GM19468 (cell line): ENCODE data around the gene XDH.

ENCODE experiments used
- ATAC-seq: cut with Tn5 transposase; IDR thresholded peaks from one replicate; pipeline ENCODE4 v1.9.1; 2021; ENCODE audit warnings: mild to moderate bottlenecking, moderate library complexity, moderate number of reproducible peaks; ENCODE audit not compliant: unreplicated experiment; ENCODE audit errors: extremely low read depth

The XDH gene

DNA sequence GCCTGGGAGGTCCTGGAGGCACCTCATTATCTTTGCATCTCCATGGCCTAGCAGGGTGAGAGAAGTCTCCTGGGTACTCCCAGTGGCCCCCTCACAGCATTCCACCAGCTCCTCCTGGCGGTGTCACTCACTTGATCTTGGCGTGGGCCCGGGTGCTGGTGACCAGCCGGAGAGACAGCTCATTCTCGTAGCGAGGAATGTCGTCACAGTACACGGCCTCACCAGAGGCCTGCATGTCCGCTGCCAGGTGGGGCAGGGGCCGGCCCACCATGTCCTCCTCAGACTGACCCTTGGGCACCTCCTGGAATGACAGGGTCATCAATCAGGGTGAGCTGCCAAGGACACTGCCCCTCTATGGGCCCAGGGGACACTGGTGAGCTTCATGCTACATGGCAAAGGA lies 42.4 kb downstream of the XDH start:
- ATAC-seq, result no peak

DNA sequence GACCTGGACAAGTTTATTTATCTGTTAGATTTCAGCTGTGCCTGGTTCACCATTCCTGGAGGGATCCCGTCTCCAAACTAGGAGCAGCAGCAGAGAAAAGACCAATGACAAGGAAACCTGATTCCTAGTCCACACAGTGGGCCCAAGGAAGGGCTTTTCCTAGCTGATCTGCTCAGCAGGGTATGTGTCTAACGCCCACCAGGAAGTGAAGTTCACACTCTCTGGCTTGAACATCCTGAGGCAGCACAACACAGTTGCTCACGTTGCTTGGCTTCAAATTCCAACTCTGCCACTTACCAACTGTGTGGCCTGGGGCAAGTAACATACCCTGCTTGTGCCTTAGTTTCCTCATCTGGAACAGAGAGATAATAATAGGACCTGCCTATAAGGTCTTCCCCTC lies 42.9 kb downstream of the XDH start:
- ATAC-seq, result no peak

DNA sequence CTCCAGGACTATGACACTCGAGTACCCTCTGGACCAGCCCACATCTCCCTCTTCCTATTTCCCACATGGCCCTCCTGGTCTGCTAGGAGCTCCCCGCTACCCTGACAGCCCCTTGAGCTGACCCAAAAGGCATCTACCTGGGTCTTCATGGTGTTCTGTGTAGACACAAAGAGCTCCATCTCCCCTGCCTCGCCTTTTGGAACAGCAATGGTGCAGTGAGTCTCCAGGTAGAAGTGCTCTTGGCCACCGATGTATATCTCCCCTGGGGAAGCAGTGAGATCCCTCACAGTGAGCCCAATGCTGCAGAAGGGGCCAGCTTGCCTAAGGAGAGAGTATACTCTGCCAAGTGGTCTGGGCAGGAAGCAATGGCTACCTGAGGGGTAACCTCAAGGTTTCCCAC lies 47.8 kb downstream of the XDH start:
- no peak for ATAC-seq

DNA sequence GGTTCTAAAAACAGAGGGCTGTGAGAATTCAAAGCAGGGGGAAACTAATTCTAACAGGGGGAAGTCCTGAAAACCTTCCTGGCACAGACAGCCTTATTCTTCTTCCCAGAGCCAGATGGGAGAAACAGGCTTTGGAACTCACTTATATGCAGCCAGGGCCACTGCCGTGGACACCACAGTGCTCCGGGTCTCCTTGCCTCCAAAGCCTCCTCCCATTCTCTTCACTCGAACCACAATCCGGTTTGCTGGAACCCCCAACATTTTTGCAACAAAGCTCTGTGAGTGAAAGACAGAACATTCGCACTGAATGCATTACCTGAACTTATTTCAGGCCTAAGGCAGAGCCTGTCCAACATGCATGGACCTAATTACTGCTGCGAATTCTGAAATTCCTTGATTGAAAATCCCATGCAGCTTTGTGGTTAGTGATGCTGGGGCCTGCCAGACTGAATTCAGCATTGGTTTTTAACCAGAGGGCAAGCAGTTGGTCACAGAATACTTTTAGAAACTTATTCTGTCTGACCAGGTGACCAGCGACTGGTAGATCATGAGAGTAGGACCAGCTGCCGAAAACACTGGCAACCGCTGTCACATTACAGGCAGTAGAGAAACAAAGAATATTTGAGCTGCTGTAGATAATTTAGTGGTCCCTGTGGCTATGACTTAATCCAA lies 48.6 kb downstream of the XDH start:
- no peak for ATAC-seq

DNA sequence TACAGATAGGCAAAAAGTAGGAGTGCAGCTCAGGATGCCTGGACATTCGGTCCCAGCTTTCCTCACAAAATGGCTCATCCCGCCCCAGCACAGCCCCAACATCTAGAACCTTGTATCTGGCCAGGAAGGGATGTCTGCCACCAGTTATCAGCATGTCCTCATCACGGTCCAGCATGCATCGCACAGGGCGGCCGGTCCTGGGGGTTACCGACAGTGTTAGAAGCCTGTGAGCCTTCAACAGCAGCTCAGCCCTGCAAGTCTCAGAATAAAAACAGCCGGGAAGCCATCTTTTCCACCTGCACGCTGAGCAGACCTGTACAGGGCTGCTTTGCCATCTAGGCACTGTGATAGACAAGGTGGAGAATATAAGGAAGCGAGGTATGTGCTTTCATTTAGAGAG lies 49.2 kb downstream of the XDH start:
- ATAC-seq, result no peak

DNA sequence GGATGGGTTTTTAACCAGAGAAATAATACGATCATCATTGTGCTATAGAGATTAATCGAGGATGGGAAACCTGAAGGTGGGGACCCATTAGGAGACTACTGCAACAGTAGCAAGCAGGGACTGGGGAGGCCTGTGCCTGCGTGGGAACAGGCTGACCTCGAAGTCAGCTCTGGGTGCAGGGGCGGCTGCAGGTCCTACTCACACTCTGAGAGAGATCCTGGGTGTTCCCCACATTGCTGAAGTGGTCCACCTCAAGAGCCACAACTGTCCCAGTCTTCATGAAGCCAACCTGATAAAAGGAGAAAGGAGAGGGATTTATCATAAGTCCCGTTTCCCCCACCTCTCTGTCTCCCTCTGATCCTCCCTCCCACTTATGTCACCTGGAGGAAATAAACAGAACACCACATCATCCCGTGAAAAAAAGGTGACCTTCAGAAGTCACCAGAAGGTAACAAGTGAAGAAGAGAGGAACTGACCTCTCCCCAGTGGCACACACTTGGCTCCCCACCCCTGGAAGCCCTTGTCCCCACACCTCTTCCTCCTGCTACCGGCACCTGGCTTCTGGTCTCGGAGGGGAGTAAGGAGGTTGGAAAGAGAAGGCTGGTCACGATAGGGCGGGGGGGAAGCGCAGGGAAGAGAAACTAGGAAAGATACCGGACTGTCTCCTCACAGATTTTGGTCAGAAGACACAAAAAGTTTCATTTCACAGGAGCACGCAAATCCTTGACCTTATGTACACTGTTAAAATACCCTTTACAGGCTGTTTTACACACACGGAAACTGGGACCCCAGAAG lies 50.4 kb downstream of the XDH start:
- ATAC-seq, result no peak

DNA sequence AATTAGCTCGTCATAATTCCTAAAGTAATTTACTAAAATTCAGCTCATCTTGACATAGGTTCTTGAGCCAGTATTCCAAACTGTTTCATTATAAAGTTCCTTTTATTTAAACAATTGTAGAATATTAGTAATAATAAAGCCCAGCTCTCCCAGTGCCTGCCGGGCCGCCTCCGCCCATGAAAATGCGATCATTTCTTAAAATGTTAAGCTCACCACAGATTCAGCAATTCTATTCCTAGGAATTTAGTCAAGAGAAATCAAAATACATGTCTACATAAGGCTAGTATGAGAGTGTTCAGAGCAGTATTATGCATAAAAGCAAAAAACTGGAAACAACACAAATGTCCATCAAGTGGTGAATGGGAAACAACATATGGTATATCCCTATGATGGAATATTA lies 52.0 kb downstream of the XDH start:
- ATAC-seq, result no peak

DNA sequence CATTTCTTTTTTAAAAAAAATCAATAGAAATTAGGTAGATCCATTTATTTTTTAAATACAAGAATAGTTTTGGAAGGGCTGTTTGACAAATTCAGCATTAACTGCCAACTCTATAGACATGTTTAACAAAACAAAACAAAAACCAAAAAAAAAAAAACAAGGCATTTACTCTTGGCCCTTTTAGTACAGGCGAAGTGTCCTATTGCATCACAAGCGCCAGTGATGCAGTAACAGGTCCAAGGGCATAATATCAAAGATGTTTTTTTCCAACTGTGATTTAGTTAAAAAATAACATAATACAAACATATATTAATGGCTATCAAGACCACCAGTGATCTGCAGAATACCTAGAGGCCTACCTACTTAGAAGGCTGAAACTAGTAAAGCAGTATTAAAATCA lies 55.3 kb downstream of the XDH start:
- no peak for ATAC-seq

DNA sequence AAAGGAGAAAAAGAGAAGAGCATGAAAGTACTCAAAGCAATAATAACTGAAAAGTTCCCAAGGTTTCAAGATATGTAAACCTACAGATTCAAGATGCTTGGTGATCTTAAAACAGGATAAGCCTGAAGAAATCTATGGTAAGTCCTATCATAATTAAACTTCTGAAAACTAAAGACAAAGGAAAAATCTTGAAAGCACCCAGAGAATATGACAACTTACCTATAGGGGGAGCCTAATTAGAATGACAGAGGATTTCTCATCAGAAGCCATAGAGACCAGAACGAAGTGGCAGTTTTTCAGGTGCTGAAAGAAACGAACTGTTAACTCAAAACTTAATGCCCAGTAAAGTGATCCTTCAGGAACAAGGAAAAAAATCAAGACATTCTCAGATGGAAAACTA lies 59.7 kb downstream of the XDH start:
- no peak for ATAC-seq

DNA sequence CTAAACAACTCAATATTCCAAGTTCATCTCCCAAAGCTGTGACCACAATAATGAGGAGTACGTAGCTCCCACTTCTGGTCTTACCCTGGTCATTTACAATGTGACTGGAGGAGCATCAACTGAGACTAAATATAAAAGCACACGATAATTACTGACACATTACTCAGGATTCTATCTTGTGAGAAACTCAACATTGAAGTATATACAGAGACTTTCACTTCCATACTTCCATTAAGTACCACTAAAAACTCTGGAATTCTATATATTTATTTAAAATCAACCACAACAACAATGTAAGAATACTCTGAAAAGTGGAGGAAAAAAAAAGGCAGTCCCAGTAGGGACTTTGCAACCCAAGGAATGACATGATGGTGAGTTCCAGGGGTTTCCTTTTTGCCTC lies 61.4 kb downstream of the XDH start:
- ATAC-seq, result no peak

DNA sequence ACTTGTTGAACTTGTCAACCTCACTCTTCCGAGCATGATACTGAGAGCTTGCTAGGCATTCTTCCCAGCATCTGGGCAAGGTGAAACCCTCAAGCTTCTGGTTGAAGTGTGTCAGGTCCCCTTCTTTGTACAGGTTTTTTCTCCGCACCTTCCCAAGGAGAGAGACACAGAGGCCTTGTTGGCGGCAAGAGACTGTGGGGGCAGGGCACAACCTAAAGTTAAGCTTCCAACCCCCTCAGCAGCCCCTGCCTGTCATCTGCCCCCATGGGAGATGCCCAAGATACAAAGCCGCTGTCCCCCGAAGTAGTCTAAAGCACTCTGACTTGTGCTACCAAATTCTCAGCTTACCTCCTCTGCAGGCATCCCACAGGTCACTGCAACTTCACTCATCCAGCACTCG lies 64.9 kb downstream of the XDH start:
- ATAC-seq, result no peak

DNA sequence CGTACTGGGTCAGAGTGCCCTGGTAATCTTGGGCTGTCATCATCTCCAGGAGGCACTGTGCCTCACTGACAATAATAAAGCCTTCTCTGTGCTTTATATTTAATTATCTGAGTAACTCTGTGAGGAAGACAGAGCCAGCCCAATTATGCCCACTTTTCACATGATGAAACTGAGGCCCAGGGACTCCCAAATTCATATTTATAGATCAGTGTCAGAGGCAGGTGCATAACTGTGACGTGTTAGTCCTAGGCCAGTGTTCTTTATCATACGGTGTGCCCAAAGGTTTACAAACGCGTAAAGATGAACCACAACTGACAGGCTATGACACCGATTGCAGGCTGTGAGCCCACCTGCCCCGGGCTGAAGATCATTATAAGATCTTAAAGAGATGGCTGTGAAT lies 65.4 kb downstream of the XDH start:
- ATAC-seq, result no peak

DNA sequence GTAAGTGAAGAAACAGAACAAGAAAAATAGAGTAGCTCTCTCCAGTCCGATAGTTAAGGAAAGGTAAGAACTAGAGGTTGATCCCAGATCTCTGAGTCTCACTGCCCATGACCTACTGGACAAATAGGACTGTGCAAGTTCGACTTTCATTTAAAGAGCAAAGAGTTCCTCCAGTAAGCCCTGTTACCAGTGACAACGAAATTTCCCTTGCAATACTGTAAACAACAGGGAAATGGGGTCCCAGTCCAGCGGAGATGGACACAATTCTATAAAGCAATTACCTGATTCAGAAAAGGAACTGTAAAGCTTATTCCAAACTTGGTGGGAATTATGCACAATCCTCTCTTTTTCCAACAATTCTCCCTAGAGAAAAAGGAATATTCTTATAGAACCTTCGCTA lies 65.9 kb downstream of the XDH start:
- ATAC-seq, result no peak

DNA sequence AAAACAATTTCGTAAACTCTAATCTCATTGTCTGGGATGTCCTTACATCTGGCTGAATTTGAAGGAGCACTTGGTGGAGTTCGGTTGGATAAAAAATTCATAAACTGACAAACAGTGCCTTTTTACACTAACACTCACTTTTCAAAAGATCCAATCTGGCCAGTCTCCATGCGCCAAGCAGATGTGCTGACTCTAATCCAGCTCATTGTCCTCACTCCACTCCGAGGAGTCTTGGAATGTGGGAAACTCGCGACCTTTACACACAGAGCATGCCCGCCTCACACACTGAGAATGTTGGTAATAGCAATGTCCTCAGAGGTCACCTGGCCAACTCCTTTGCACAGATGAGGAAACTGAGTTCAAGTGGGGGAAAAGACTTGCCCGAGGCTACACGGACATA lies 66.8 kb downstream of the XDH start:
- no peak for ATAC-seq

DNA sequence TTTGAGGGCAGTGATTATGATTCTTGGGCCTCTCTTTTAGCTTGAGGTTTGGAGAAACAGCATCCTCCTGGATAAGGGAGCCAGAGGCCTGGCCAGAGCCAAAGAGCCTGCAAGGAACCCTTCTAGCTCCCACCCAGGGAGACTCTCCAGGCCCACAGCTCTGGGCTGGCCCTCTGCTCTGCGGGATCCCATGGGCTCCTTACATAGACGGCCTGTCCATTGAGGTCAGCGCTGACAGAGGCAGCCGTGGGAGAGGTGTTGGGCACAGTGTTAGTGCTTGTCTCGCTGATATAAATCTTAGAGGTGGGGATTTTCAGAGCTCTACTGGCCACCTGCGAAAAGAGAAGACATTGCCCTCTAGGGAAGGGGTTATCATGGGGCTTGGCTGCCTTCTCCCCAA lies 67.2 kb downstream of the XDH start:
- ATAC-seq, result no peak

DNA sequence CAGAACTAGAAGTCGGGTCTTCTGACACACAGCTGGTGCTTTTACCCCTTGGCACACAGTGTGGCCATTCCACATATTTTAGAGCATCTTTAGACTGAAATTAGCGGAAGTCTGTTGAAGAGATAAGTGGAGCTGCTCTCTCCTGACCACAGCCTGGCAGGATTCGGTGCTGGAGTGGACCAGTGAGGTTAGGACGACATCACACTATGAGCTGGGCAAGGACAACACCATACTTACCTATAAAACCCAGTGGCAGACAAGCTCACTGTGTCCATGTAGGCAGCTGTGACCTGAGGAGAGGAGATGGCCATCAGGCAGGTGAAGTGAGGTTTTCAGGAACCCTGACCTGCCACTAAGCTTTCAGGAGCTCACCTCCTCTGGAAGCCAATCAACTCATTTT lies 70.1 kb downstream of the XDH start:
- no peak for ATAC-seq

DNA sequence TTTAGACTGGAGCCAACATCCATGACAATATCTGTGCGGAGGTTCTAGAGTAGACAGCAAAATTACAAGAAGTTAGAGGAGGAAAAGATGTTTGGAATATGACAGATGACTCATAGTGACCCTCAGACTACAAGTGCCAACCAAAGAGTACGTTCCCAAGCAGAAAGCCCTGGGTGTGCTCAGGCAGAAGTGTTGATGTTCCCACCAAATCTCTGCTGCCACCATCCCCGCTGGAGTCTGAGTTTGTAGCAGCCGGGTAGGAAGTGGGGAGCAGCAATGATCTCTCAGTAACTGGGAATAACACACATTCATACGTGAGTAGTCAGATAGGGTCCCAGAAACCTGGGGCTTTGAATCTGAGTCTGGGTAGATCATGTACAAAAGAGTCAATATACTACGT lies 73.2 kb downstream of the XDH start:
- ATAC-seq, result no peak

DNA sequence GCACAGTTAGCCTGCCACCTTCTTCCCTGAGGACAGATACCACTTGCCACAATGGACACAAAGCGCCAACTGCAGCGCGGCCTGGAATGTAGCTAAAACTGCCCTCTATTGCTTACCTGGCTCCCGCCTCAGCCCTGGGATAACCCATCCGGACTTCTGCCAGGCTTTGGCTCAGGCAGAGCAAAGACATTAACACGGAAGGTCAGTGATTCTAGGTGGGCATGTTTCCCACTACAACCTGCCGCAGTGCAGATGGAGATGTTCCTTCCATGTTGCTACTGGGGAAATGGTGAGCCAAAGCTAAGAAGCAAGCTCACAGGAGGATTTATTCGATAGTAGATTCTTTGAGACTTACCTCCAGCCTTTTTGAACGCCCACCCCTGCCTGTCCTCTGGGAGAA lies 74.8 kb downstream of the XDH start:
- ATAC-seq, result no peak

DNA sequence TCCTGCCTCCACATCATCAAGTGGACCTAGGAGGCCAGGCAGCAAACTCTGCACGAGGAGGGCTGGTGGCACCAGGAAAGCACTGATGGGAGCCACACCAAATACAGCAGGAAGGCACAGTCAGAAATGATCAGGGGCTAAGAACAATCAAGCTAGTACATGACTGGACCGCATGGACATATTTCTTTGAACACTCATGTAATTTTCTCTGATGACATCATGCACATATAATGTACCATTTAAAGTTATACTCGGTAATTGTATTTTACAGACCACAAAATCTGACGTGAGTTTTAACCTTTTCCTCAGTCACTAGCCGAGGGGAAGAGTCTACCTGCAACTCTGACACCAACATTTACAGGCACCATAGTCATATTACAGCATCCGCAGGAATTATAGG lies 76.7 kb downstream of the XDH start:
- ATAC-seq, result no peak

DNA sequence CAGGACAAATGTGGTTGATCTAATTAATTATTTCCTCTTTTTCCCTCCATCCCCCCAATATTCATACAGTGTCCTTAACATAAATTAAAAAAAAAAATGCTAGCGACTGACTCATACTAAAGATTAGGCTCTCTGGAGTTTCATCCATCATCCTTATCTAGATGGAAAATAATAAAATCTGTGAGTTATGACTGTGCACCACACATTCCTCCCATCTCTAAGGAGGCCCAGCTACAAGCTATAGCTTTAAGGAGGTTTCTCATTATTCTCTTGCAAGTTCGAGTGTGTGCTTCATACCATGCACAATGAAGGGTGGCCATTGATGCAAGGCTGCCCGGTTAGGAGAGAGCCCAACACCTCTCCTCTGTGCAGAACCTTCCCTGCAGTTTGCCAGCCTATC lies 77.3 kb downstream of the XDH start:
- no peak for ATAC-seq

DNA sequence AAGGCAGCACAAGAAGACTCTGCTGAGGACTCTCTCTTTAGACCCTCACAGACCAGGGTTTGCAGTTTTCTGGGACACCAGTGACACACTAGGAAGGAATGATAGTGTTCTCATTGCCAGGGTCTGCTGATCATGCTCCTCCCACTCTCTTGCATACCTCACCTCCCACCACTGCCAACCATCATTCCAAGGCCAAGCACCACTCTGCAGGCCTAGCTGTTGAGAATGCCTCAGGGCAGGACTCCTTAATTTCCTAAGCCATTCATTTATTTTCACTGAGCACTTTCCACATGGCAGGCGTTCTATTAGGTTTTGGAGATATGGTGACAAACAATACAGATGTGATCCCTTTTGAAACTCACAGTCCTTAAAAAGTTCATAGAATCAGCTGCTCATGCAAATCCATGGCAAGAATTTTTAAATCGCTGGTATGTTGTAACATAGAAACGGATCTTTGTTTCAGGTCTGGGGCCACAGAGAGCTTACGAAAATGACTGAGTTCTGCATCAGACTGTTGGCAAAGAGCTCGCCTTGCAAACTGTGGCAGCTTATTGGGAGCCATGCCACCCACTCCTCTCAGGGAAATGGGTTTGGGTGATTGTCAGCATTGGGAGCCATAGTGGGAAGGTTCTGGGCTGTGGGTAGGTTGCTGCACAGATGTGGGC lies 78.5 kb downstream of the XDH start:
- no peak for ATAC-seq
